Activated CD4-positive, CD25-positive, alpha-beta regulatory T cell treated with anti-CD3 and anti-CD28 coated beads, Interleukin-2, amount 50 U/mL, for 16 hours (primary cell): ENCODE results near the gene PFN3.

Source experiments
- DNase-seq: peaks from one replicate; pipeline ENCODE4 v3.0.0-alpha.2; 2020; ENCODE audit warnings: low read depth, low spot score

PFN3 gene

GRCh38 chr5:177437623-177438022 is 37.2 kb upstream of the PFN3 start:
- no peak for DNase-seq

GRCh38 chr5:177435847-177436536 is 35.5 kb upstream of the PFN3 start:
- DNase-seq = no peak

GRCh38 chr5:177434942-177435738 is 34.7 kb upstream of the PFN3 start:
- DNase-seq = no peak

GRCh38 chr5:177434437-177434836 is 34.0 kb upstream of the PFN3 start:
- no peak for DNase-seq

GRCh38 chr5:177433658-177434217 is 33.3 kb upstream of the PFN3 start:
- DNase-seq = no peak

- no peak for DNase-seq
Measured at GRCh38 chr5:177432839-177433657, 32.6 kb upstream of the PFN3 start.

GRCh38 chr5:177432143-177432838 is 31.8 kb upstream of the PFN3 start:
- DNase-seq = no peak

GRCh38 chr5:177431317-177432142 is 31.1 kb upstream of the PFN3 start:
- DNase-seq = no peak

- no peak for DNase-seq
Measured at GRCh38 chr5:177430972-177431316, 30.5 kb upstream of the PFN3 start.

GRCh38 chr5:177430140-177430951 is 29.9 kb upstream of the PFN3 start:
- no peak for DNase-seq

GRCh38 chr5:177429248-177430040 is 29.0 kb upstream of the PFN3 start:
- peak; percentile 67 for DNase-seq

GRCh38 chr5:177428574-177429217 is 28.2 kb upstream of the PFN3 start:
- no peak for DNase-seq

GRCh38 chr5:177427919-177428573 is 27.6 kb upstream of the PFN3 start:
- no peak for DNase-seq

GRCh38 chr5:177427211-177427822 is 26.9 kb upstream of the PFN3 start:
- no peak for DNase-seq

GRCh38 chr5:177426566-177427210 is 26.2 kb upstream of the PFN3 start, which contains the start of gene GRK6:
TSS of gene GRK6 (plus strand) at chr5:177426676. CDS start at chr5:177426846, 170 bp downstream.
- no peak for DNase-seq

- peak; percentile 100 for DNase-seq
Measured at GRCh38 chr5:177425801-177426565, 25.5 kb upstream of the PFN3 start.
